ENCODE results near the gene SHROOM2.

Gene SHROOM2

DNA sequence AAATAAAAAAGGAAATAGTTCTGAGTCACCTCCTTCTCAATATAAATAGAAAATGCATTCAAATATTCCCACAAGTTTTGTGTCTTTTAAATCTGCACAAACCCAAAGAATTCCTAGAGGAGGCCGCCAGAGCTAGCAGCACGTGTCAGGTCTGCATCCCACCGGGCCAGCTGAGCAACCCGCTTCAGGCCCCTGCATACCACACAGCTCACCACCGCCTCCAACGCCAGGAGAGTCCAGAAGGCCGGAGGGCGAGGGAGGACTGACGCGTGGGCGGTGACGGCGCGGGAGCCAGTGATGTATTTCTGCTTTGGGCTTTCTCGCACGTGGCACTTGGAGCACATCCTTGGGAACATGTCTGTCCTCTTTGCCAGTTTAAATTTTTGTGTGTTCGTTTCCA lies 119.1 kb downstream of the SHROOM2 start:
- Histone ChIP-seq H3K9ac (ENCODE audit: low read length) (no peak overlapping the region), H2AFZ (ENCODE audit: low read depth, low read length) (no peak overlapping the region), H3K4me1 (ENCODE audit: control insufficient read depth, insufficient read depth, low read depth, low read length) (peaks cover 21% of the 10 kb centered on the region), H3K27me3 (ENCODE audit: control insufficient read depth in 1 of 2, insufficient read depth in 1 of 2, low read length in 2 of 2) (no peaks in the 10 kb centered on the region), H4K91ac (ENCODE audit: low read length) (no peak overlapping the region), H3K79me1 (replicated peaks; ENCODE audit: low read length, poor library complexity, severe bottlenecking) (peaks cover 2% of the 10 kb centered on the region), H3K14ac (ENCODE audit: low read length in 2 of 2) (no peak overlapping the region), H3K9me3 (ENCODE audit: control insufficient read depth, low read length) (no peaks in the 10 kb centered on the region), H2AK5ac (ENCODE audit: low read length, severe bottlenecking) (no peak overlapping the region), H3K4me3 (ENCODE audit: insufficient read depth in 1 of 2, low read depth in 1 of 2, low read length in 2 of 2) (no peak overlapping the region), H4K8ac (ENCODE audit: low read length) (no peak overlapping the region), H3K4ac (ENCODE audit: low read depth in 1 of 2, low read length in 2 of 2) (no peak overlapping the region), H2BK12ac (ENCODE audit: low read length in 2 of 2) (no peak overlapping the region), H2BK120ac (ENCODE audit: low read depth, low read length) (no peak overlapping the region), H3K18ac (ENCODE audit: low read depth in 1 of 2, low read length in 2 of 2) (peak overlapping the region in 1 of 2 experiments; percentile 2), H3K36me3 (ENCODE audit: control insufficient read depth in 1 of 2, insufficient read depth in 2 of 2, low read depth in 1 of 2, low read length in 2 of 2) (peaks cover 0 to 12% of the 10 kb centered on the region in 2 experiments), H3K27ac (ENCODE audit: low read length, poor library complexity, severe bottlenecking) (peak overlapping the region; percentile 46), H2BK15ac (ENCODE audit: low read depth, poor library complexity, severe bottlenecking) (no peak overlapping the region), H3K4me2 (ENCODE audit: low read length, poor library complexity, severe bottlenecking) (no peak overlapping the region), H2BK5ac (ENCODE audit: low read depth, low read length, poor library complexity, severe bottlenecking) (no peak overlapping the region), H3K23ac (ENCODE audit: low read length in 2 of 2) (no peak overlapping the region)
- 70% methylated on average over 17 of the region's 17 CpGs for WGBS
- peak; percentile 50 for DNase-seq

- H3K23ac ChIP-seq (ENCODE audit: low read length in 2 of 2) = no peak overlapping the region
- no peak overlapping the region for H2AFZ ChIP-seq (ENCODE audit: low read depth, low read length)
These were observed 119.5 kb downstream of the SHROOM2 start for GRCh38 chrX:9905721-9906120.

GRCh38 chrX:9906919-9907318 lies 120.7 kb downstream of the SHROOM2 start:
- H3K18ac ChIP-seq (ENCODE audit: low read depth in 1 of 2, low read length in 2 of 2) = peak overlapping the region; percentile 18 to 33
- H3K9ac ChIP-seq (ENCODE audit: low read length) = no peak overlapping the region
- H3K27ac ChIP-seq (ENCODE audit: low read length, poor library complexity, severe bottlenecking) = peak overlapping the region; percentile 74
- H2BK120ac ChIP-seq (ENCODE audit: low read depth, low read length) = no peak overlapping the region
- peaks cover 21% of the 10 kb centered on the region for H3K4me1 ChIP-seq (ENCODE audit: control insufficient read depth, insufficient read depth, low read depth, low read length)
- H2AK5ac ChIP-seq (ENCODE audit: low read length, severe bottlenecking) = no peak overlapping the region
- peak overlapping the region; percentile 90 for H4K91ac ChIP-seq (ENCODE audit: low read length)
- H2BK5ac ChIP-seq (ENCODE audit: low read depth, low read length, poor library complexity, severe bottlenecking) = no peak overlapping the region
- H3K9me3 ChIP-seq (ENCODE audit: control insufficient read depth, low read length) = no peaks in the 10 kb centered on the region
- H3K27me3 ChIP-seq (ENCODE audit: control insufficient read depth in 1 of 2, insufficient read depth in 1 of 2, low read length in 2 of 2) = no peaks in the 10 kb centered on the region
- no peak for DNase-seq
- H3K23ac ChIP-seq (ENCODE audit: low read length in 2 of 2) = no peak overlapping the region
- WGBS = 86% methylated on average over 9 of the region's 10 CpGs
- peaks cover 0 to 12% of the 10 kb centered on the region in 2 experiments for H3K36me3 ChIP-seq (ENCODE audit: control insufficient read depth in 1 of 2, insufficient read depth in 2 of 2, low read depth in 1 of 2, low read length in 2 of 2)
- no peak overlapping the region for H3K14ac ChIP-seq (ENCODE audit: low read length in 2 of 2)
- H2BK12ac ChIP-seq (ENCODE audit: low read length in 2 of 2) = peak overlapping the region in 1 of 2 experiments; percentile 24
- no peak overlapping the region for H3K4me3 ChIP-seq (ENCODE audit: insufficient read depth in 1 of 2, low read depth in 1 of 2, low read length in 2 of 2)
- H2BK15ac ChIP-seq (ENCODE audit: low read depth, poor library complexity, severe bottlenecking) = no peak overlapping the region
- H4K8ac ChIP-seq (ENCODE audit: low read length) = peak overlapping the region; percentile 37
- H3K79me1 ChIP-seq (replicated peaks; ENCODE audit: low read length, poor library complexity, severe bottlenecking) = peaks cover 2% of the 10 kb centered on the region
- H3K4ac ChIP-seq (ENCODE audit: low read depth in 1 of 2, low read length in 2 of 2) = peak overlapping the region in 1 of 2 experiments; percentile 67
- H2AFZ ChIP-seq (ENCODE audit: low read depth, low read length) = no peak overlapping the region
- no peak overlapping the region for H3K4me2 ChIP-seq (ENCODE audit: low read length, poor library complexity, severe bottlenecking)

More at GRCh38 chrX:9905721-9906120, 119.5 kb downstream of the SHROOM2 start:
- Histone ChIP-seq H3K4me3 (ENCODE audit: insufficient read depth in 1 of 2, low read depth in 1 of 2, low read length in 2 of 2) (no peak overlapping the region), H3K18ac (ENCODE audit: low read depth in 1 of 2, low read length in 2 of 2) (peak overlapping the region in 1 of 2 experiments; percentile 2), H2BK15ac (ENCODE audit: low read depth, poor library complexity, severe bottlenecking) (no peak overlapping the region), H2BK12ac (ENCODE audit: low read length in 2 of 2) (peak overlapping the region in 1 of 2 experiments; percentile 12), H3K79me1 (replicated peaks; ENCODE audit: low read length, poor library complexity, severe bottlenecking) (peaks cover 2% of the 10 kb centered on the region), H3K27me3 (ENCODE audit: control insufficient read depth in 1 of 2, insufficient read depth in 1 of 2, low read length in 2 of 2) (no peaks in the 10 kb centered on the region), H3K27ac (ENCODE audit: low read length, poor library complexity, severe bottlenecking) (peak overlapping the region; percentile 46), H2AK5ac (ENCODE audit: low read length, severe bottlenecking) (no peak overlapping the region), H3K4ac (ENCODE audit: low read depth in 1 of 2, low read length in 2 of 2) (no peak overlapping the region), H4K8ac (ENCODE audit: low read length) (no peak overlapping the region), H3K36me3 (ENCODE audit: control insufficient read depth in 1 of 2, insufficient read depth in 2 of 2, low read depth in 1 of 2, low read length in 2 of 2) (peaks cover 0 to 12% of the 10 kb centered on the region in 2 experiments), H3K14ac (ENCODE audit: low read length in 2 of 2) (no peak overlapping the region), H3K4me1 (ENCODE audit: control insufficient read depth, insufficient read depth, low read depth, low read length) (peaks cover 20% of the 10 kb centered on the region), H3K9ac (ENCODE audit: low read length) (no peak overlapping the region), H2BK5ac (ENCODE audit: low read depth, low read length, poor library complexity, severe bottlenecking) (no peak overlapping the region), H2BK120ac (ENCODE audit: low read depth, low read length) (no peak overlapping the region), H3K9me3 (ENCODE audit: control insufficient read depth, low read length) (no peaks in the 10 kb centered on the region), H4K91ac (ENCODE audit: low read length) (no peak overlapping the region), H3K4me2 (ENCODE audit: low read length, poor library complexity, severe bottlenecking) (no peak overlapping the region)
- no peak for DNase-seq
- WGBS = 88% methylated on average over 2 of the region's 5 CpGs

DNA sequence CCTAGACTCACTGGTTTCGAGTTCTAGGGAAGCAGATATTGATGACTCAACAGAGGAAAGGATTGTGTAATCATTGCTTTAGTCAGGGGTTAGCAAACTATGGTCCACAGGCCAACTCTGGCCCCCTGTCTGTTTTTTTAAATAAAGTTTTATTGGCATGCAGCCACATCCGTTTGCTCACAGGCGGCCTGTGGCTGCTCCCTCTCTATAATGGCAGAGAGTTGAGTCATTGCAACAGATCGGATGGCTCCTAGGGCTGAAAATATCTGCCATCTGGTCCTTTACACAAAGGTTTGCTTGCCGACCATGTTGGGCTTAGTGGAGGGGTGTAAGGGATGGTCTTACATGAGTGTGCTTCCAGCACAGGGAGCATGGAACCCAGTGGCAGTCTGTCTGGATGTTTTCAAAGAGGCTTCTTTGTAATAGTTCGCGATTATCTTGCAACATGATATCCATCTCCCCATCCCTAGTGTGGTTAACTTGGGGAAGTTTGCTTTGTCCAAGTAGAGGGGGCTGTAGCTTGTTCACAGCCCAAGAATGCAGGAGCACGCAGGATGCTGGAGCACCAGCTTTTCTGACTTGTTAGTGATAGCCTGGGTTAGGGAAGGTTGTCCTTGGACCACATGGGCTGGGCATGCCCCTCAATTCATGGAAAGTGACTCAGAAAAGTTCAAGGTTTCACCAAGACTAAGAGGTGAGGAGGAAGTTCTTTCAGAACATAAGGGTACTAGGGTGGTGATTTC lies 121.6 kb downstream of the SHROOM2 start:
- no peak overlapping the region for H3K4me3 ChIP-seq (ENCODE audit: insufficient read depth in 1 of 2, low read depth in 1 of 2, low read length in 2 of 2)
- no peak overlapping the region for H4K8ac ChIP-seq (ENCODE audit: low read length)
- no peak overlapping the region for H3K4ac ChIP-seq (ENCODE audit: low read depth in 1 of 2, low read length in 2 of 2)
- H3K27ac ChIP-seq (ENCODE audit: low read length, poor library complexity, severe bottlenecking) = peak overlapping the region; percentile 74
- no peak overlapping the region for H2BK15ac ChIP-seq (ENCODE audit: low read depth, poor library complexity, severe bottlenecking)
- H3K27me3 ChIP-seq (ENCODE audit: control insufficient read depth in 1 of 2, insufficient read depth in 1 of 2, low read length in 2 of 2) = peaks cover 0 to 7% of the 10 kb centered on the region in 2 experiments
- peak; percentile 70 for DNase-seq
- no peak overlapping the region for H3K9ac ChIP-seq (ENCODE audit: low read length)
- peaks cover 2% of the 10 kb centered on the region for H3K79me1 ChIP-seq (replicated peaks; ENCODE audit: low read length, poor library complexity, severe bottlenecking)
- no peak overlapping the region for H3K23ac ChIP-seq (ENCODE audit: low read length in 2 of 2)
- no peak overlapping the region for H4K91ac ChIP-seq (ENCODE audit: low read length)
- no peak overlapping the region for H3K4me2 ChIP-seq (ENCODE audit: low read length, poor library complexity, severe bottlenecking)
- H3K36me3 ChIP-seq (ENCODE audit: control insufficient read depth in 1 of 2, insufficient read depth in 2 of 2, low read depth in 1 of 2, low read length in 2 of 2) = peaks cover 0 to 12% of the 10 kb centered on the region in 2 experiments
- no peak overlapping the region for H3K14ac ChIP-seq (ENCODE audit: low read length in 2 of 2)
- peak overlapping the region in 1 of 2 experiments; percentile 21 for H3K18ac ChIP-seq (ENCODE audit: low read depth in 1 of 2, low read length in 2 of 2)
- 24% methylated on average over 6 of the region's 8 CpGs for WGBS
- H2AK5ac ChIP-seq (ENCODE audit: low read length, severe bottlenecking) = no peak overlapping the region
- H2BK120ac ChIP-seq (ENCODE audit: low read depth, low read length) = no peak overlapping the region
- no peak overlapping the region for H2BK5ac ChIP-seq (ENCODE audit: low read depth, low read length, poor library complexity, severe bottlenecking)
- H3K9me3 ChIP-seq (ENCODE audit: control insufficient read depth, low read length) = no peaks in the 10 kb centered on the region
- H2BK12ac ChIP-seq (ENCODE audit: low read length in 2 of 2) = no peak overlapping the region
- no peak overlapping the region for H2AFZ ChIP-seq (ENCODE audit: low read depth, low read length)
- H3K4me1 ChIP-seq (ENCODE audit: control insufficient read depth, insufficient read depth, low read depth, low read length) = peaks cover 23% of the 10 kb centered on the region

Data from mesenchymal stem cell (in vitro differentiated cells and primary cell).